H1 (cell line): Measurements from ENCODE around the gene PEX14. TPM values are rescaled to one million over a fixed set of nuclear protein-coding genes. Genes with fewer than 3 reads are reported as not detected.

Experiments
- CTCF ChIA-PET: fragments of 300-600 bp; sonication (Branson Sonifier 250); formaldehyde crosslinking; loops from one replicate; lab custom pipeline; 2021; ENCODE audit not compliant: partially characterized antibody; lab: Charles Lee
- POLR2A ChIA-PET: fragments of 300-600 bp; sonication (Branson Sonifier 250); formaldehyde crosslinking; loops from one replicate; lab custom pipeline; 2021; ENCODE audit warnings: inconsistent platforms; ENCODE audit not compliant: partially characterized antibody; lab: Charles Lee
- DNase-seq, 2 experiments: peaks; one replicate each; pipeline versions ENCODE4 v3.0.0 to v3.0.0-alpha.2; 2010 to 2022; ENCODE audit warnings: low spot score in 2 of 2, low read depth in 1 of 2, mixed read lengths in 1 of 2
- FAIRE-seq: peaks from 2 replicates; lab custom pipeline; 2011; peaks lifted over from hg19 to GRCh38; lab: Jason Lieb, UNC
- H2AFZ ChIP-seq: 2 replicates; pipeline ENCODE4 v1.8.1; 2012; ENCODE audit warnings: low read length, inconsistent platforms
- H2AK5ac ChIP-seq: 2 replicates; pipeline ENCODE4 v1.6.1; 2013; ENCODE audit warnings: low read depth, low read length
- H2BK120ac ChIP-seq: replicated peaks from 2 replicates; pipeline ENCODE3; 2013; ENCODE audit warnings: low read depth, low read length, inconsistent platforms
- H2BK12ac ChIP-seq: 2 replicates; pipeline ENCODE4 v1.6.1; 2013; ENCODE audit warnings: low read depth, low read length
- H2BK15ac ChIP-seq: 2 replicates; pipeline ENCODE4 v1.6.1; 2013; ENCODE audit warnings: low read length
- H2BK20ac ChIP-seq: 2 replicates; pipeline ENCODE4 v1.6.1; 2013; ENCODE audit warnings: low read length
- H2BK5ac ChIP-seq: 2 replicates; pipeline ENCODE4 v1.6.1; 2013; ENCODE audit warnings: low read depth, low read length
- H3K14ac ChIP-seq: 2 replicates; pipeline ENCODE4 v1.6.1; 2013; ENCODE audit warnings: inconsistent platforms; ENCODE audit not compliant: insufficient read length
- H3K18ac ChIP-seq: 2 replicates; pipeline ENCODE4 v1.6.1; 2013; ENCODE audit warnings: low read length; ENCODE audit errors: extremely low read depth
- H3K23ac ChIP-seq: 2 replicates; pipeline ENCODE4 v1.6.1; 2013; ENCODE audit warnings: inconsistent platforms; ENCODE audit not compliant: insufficient read length
- H3K23me2 ChIP-seq: 2 replicates; pipeline ENCODE4 v1.6.1; 2013; ENCODE audit warnings: low read depth, low read length
- H3K27ac ChIP-seq: 2 replicates; pipeline ENCODE4 v1.6.1; 2011; ENCODE audit warnings: low read depth, low read length, inconsistent platforms
- H3K27me3 ChIP-seq, 4 experiments: replicated peaks in 1 of 4; 1 replicate in 1 of 4; 2 replicates in 3 of 4; pipeline versions ENCODE4 v1.6.1 to v1.8.1; 2011 to 2013; ENCODE audit warnings: low read length in 3 of 4, mild to moderate bottlenecking in 3 of 4, inconsistent platforms in 2 of 4, mixed read lengths in 2 of 4, moderate library complexity in 1 of 4; ENCODE audit not compliant: control insufficient read depth in 3 of 4, insufficient read depth in 3 of 4; ENCODE audit errors: extremely low read depth in 1 of 4
- H3K36me3 ChIP-seq, 4 experiments: 2 replicates each; pipeline versions ENCODE4 v1.6.1 to v1.8.1; 2011 to 2013; ENCODE audit warnings: mild to moderate bottlenecking in 4 of 4, low read length in 3 of 4, moderate library complexity in 2 of 4, control low read depth in 1 of 4, inconsistent platforms in 1 of 4; ENCODE audit not compliant: insufficient read depth in 4 of 4, control insufficient read depth in 2 of 4
- H3K4ac ChIP-seq: replicated peaks from 2 replicates; pipeline ENCODE3; 2013; ENCODE audit warnings: low read length, low read depth, mixed read lengths, inconsistent platforms; ENCODE audit not compliant: insufficient read length
- H3K4me1 ChIP-seq, 4 experiments: replicated peaks in 1 of 4; 1 replicate in 1 of 4; 2 replicates in 3 of 4; pipeline versions ENCODE4 v1.6.1 to v1.8.1; 2011 to 2013; ENCODE audit warnings: low read length in 3 of 4, inconsistent platforms in 2 of 4, mixed read lengths in 1 of 4; ENCODE audit not compliant: insufficient read depth in 4 of 4, control insufficient read depth in 3 of 4
- H3K4me2 ChIP-seq, 2 experiments: 2 replicates each; pipeline versions ENCODE4 v1.6.1 to v1.8.1; 2011 to 2013; ENCODE audit warnings: low read depth in 2 of 2, low read length in 2 of 2, control low read depth in 1 of 2, inconsistent platforms in 1 of 2, mild to moderate bottlenecking in 1 of 2; ENCODE audit not compliant: insufficient read depth in 1 of 2
- H3K4me3 ChIP-seq, 4 experiments: fragments of 200-600, 300-600 bp in 1 of 4; sonication (generic), shearing (Covaris generic), sonication (Bioruptor Twin) in 1 of 4; 2 replicates each; pipeline versions ENCODE4 v1.5.1 to v1.8.1; 2011 to 2016; ENCODE audit warnings: low read length in 4 of 4, low read depth in 3 of 4, control low read depth in 2 of 4, inconsistent platforms in 2 of 4, mild to moderate bottlenecking in 2 of 4, mixed read lengths in 1 of 4, moderate library complexity in 1 of 4; ENCODE audit not compliant: insufficient read depth in 2 of 4; ENCODE audit errors: extremely low read depth in 1 of 4
- H3K56ac ChIP-seq: replicated peaks from 2 replicates; pipeline ENCODE3; 2013; ENCODE audit warnings: low read depth, mild to moderate bottlenecking, mixed read lengths, low read length, inconsistent platforms; ENCODE audit not compliant: insufficient read length
- H3K79me1 ChIP-seq: 2 replicates; pipeline ENCODE4 v1.6.1; 2013; ENCODE audit warnings: low read depth, low read length, control low read depth
- H3K79me2 ChIP-seq, 2 experiments: 2 replicates each; pipeline versions ENCODE4 v1.6.1 to v1.8.1; 2012 to 2013; ENCODE audit warnings: low read length in 2 of 2, mild to moderate bottlenecking in 2 of 2, inconsistent platforms in 1 of 2; ENCODE audit not compliant: insufficient read depth in 2 of 2, control insufficient read depth in 1 of 2
- H3K9ac ChIP-seq, 4 experiments: replicated peaks in 1 of 4; 1 replicate in 1 of 4; 2 replicates in 3 of 4; pipeline versions ENCODE4 v1.6.1 to v1.8.1; 2011 to 2013; ENCODE audit warnings: low read depth in 3 of 4, low read length in 3 of 4, control low read depth in 2 of 4, mild to moderate bottlenecking in 2 of 4, moderate library complexity in 2 of 4, inconsistent platforms in 1 of 4; ENCODE audit errors: extremely low read depth in 1 of 4
- H3K9me3 ChIP-seq, 2 experiments: 2 replicates each; pipeline versions ENCODE4 v1.6.1 to v1.8.1; 2012 to 2013; ENCODE audit warnings: mild to moderate bottlenecking in 2 of 2, moderate library complexity in 2 of 2, control low read depth in 1 of 2, inconsistent platforms in 1 of 2, low read depth in 1 of 2, low read length in 1 of 2, mixed read lengths in 1 of 2; ENCODE audit not compliant: insufficient read depth in 2 of 2
- H4K20me1 ChIP-seq, 2 experiments: replicated peaks in 1 of 2; 2 replicates each; pipeline versions ENCODE3 to v1.8.1; 2011 to 2013; ENCODE audit warnings: inconsistent platforms in 2 of 2, low read length in 2 of 2, mild to moderate bottlenecking in 1 of 2; ENCODE audit not compliant: insufficient read depth in 2 of 2, control insufficient read depth in 1 of 2
- H4K5ac ChIP-seq: 2 replicates; pipeline ENCODE4 v1.6.1; 2013; ENCODE audit warnings: low read length, low read depth, mixed read lengths, inconsistent platforms; ENCODE audit not compliant: insufficient read length
- H4K8ac ChIP-seq: 2 replicates; pipeline ENCODE4 v1.8.0; 2013; ENCODE audit warnings: mild to moderate bottlenecking, moderate library complexity, low read length, inconsistent platforms; ENCODE audit not compliant: insufficient read depth; ENCODE audit errors: extremely low read depth
- H4K91ac ChIP-seq: replicated peaks from 2 replicates; pipeline ENCODE3; 2013; ENCODE audit warnings: low read length, mixed read lengths, inconsistent platforms; ENCODE audit not compliant: insufficient read length
- BACH1 ChIP-seq: IDR thresholded peaks from 2 replicates; pipeline ENCODE4 v1.6.1; 2012; ENCODE audit warnings: low read length, improper control_type of control experiment
- CTBP2 ChIP-seq: IDR thresholded peaks from 2 replicates; pipeline ENCODE4 v1.7.0; 2011; ENCODE audit warnings: borderline replicate concordance, mild to moderate bottlenecking, moderate library complexity, mixed read lengths, low read length; ENCODE audit not compliant: insufficient read depth, insufficient read length
- E2F6 ChIP-seq: IDR thresholded peaks from 2 replicates; pipeline ENCODE4 v1.6.1; 2012; ENCODE audit warnings: inconsistent platforms
- JUN ChIP-seq: IDR thresholded peaks from 2 replicates; pipeline ENCODE4 v1.6.1; 2011; ENCODE audit warnings: low read depth, mild to moderate bottlenecking, improper control_type of control experiment, low read length
- KDM4A ChIP-seq: IDR thresholded peaks from one replicate; pipeline ENCODE4 v1.7.1; 2012; ENCODE audit warnings: low read depth, mild to moderate bottlenecking, moderate library complexity, low read length, inconsistent platforms; ENCODE audit not compliant: severe bottlenecking
- PHF8 ChIP-seq: fragments of 200-600 bp; sonication (generic); conservative IDR thresholded peaks from 2 replicates; pipeline ENCODE4 v1.7.1; 2012; ENCODE audit warnings: low read depth, mild to moderate bottlenecking, inconsistent platforms, low read length, moderate library complexity
- SIX5 ChIP-seq: IDR thresholded peaks from 2 replicates; pipeline ENCODE4 v1.6.1; 2011; ENCODE audit warnings: mild to moderate bottlenecking, low read depth, low read length
- TAF7 ChIP-seq: optimal IDR thresholded peaks from 2 replicates; pipeline ENCODE3; 2011; ENCODE audit warnings: low read depth, mild to moderate bottlenecking, inconsistent platforms, low read length, moderate library complexity, borderline replicate concordance
- TBP ChIP-seq: IDR thresholded peaks from 2 replicates; pipeline ENCODE4 v1.6.1; 2011; ENCODE audit warnings: low read depth, low read length, improper control_type of control experiment
- WGBS, 2 experiments: shearing (Covaris generic) in 1 of 2; methylation state at CpG; one replicate each; pipeline versions ENCODE4 v1.1.6 to v1.1.7; 2013 to 2015; ENCODE audit warnings: low lambda C conversion rate in 2 of 2, mixed read lengths in 2 of 2, inconsistent platforms in 1 of 2, low coverage in 1 of 2, missing lambda C conversion rate in 1 of 2; ENCODE audit not compliant: insufficient replicate concordance in 2 of 2, insufficient coverage in 1 of 2, insufficient read length in 1 of 2; ENCODE audit errors: extremely low coverage in 1 of 2, missing lambda C conversion rate in 1 of 2; 5-methylcytosine and 5-hydroxymethylcytosine counted together
- polyA plus RNA-seq, 7 experiments: library from polyadenylated mRNA; depleted of rRNA in 3 of 7; stranded (reverse) in 5 of 7; unstranded in 2 of 7; fragments of >200 nt in 5 of 7; fragments of 200-250 nt in 2 of 7; gene quantifications; 1 replicate in 5 of 7; 2 replicates in 1 of 7; 4 replicates in 1 of 7; pipeline versions ENCODE4 v1.2.1 to v1.2.3, GENCODE V29; 2011 to 2013; ENCODE audit warnings: missing spikeins in 2 of 7, mixed read lengths in 2 of 7
- total RNA-seq: library from RNA; stranded (reverse); fragmentation: NEBNext Ultra II Directional; extraction: Animal tissue kit (Norgen Biotek cat#: 25700); gene quantifications from 2 replicates; pipeline ENCODE4 v1.2.1, GENCODE V29; 2021

The PEX14 gene
- total and polyA plus RNA-seq, 2 of the 8 experiments (the other 6 are each of a cell fraction or from before 2014, with no cell fraction given) = 13.0 to 19.8 TPM

DNA sequence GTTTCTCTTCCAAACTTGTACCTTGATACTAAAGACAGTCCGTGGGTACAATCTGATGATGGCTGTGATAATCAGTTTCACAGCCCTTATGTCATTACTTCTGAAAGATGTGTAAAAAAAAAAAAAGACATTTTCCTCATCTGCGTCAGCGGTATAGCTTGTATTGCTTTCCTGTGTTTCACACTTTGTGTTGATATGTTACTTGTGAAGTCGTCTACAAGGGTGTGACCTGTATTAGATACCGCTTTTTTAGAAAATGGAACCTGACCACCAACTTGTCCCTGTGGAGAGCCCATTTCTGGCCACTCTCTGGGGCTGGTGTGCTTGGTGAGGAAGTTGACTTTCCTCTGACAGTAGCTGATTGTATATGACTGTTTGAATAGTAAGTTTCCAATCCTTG, 50.5 kb downstream of the PEX14 start:
- H3K79me2 ChIP-seq = peaks cover 0 to 26% of the 10 kb centered on the region in 2 experiments; a peak in 2 of 4 replicates
- no peak overlapping the region for H4K8ac ChIP-seq
- H3K4me3 ChIP-seq = no peak overlapping the region
- no peaks in the 10 kb centered on the region for H3K9me3 ChIP-seq
- H3K36me3 ChIP-seq = no peaks in the 10 kb centered on the region
- DNase-seq = no peak
- no peak overlapping the region for H2BK5ac ChIP-seq
- no peak overlapping the region for H2AFZ ChIP-seq
- H4K91ac ChIP-seq = no peak overlapping the region
- no peak overlapping the region for H2BK12ac ChIP-seq
- H2AK5ac ChIP-seq = no peak overlapping the region
- no peak overlapping the region for H3K4me2 ChIP-seq
- H3K56ac ChIP-seq = no peak overlapping the region
- H3K9ac ChIP-seq = no peak overlapping the region
- no peak for FAIRE-seq
- H3K18ac ChIP-seq = no peak overlapping the region
- H3K27ac ChIP-seq = no peak overlapping the region
- 0 out of 2 replicates have a peak overlapping the region, but pooled peaks have one; percentile 66 for H2BK15ac ChIP-seq
- POLR2A ChIA-PET = interaction anchor here (0.6 to 1.0 kb wide), 4 partner anchors 8 to 61 kb away, joined by 3 to 4 read pairs (median 4); no protein-coding TSS in a partner anchor
- H4K20me1 ChIP-seq = no peaks in the 10 kb centered on the region
- no peak overlapping the region for H2BK20ac ChIP-seq
- H3K27me3 ChIP-seq = no peaks in the 10 kb centered on the region
- no peak overlapping the region for H3K4ac ChIP-seq
- H3K79me1 ChIP-seq = no peaks in the 10 kb centered on the region
- H3K14ac ChIP-seq = no peak overlapping the region
- H3K23ac ChIP-seq = no peak overlapping the region
- TF ChIP-seq PHF8 (no peak), TBP (no peak), KDM4A (no peak), SIX5 (no peak), JUN (no peak), TAF7 (no peak), BACH1 (no peak), E2F6 (no peak), CTBP2 (no peak)
- TF ChIP-seq, all 59 proteins: peak for 0
- CTCF ChIA-PET = interaction anchor here (0.6 to 9.4 kb wide), 12 partner anchors 9 to 433 kb away, joined by 3 to 58 read pairs (median 3); partner anchors contain the start of gene CENPS
- peaks cover 7 to 19% (median 14%) of the 10 kb centered on the region in 4 experiments; a peak in 6 of 7 replicates for H3K4me1 ChIP-seq
- 100% methylated on average over 5 of the region's 5 CpGs; no CpG with 5 or more reads in 1 of the 2 experiments for WGBS, 2 experiments
- H4K5ac ChIP-seq = no peak overlapping the region
- no peaks in the 10 kb centered on the region for H3K23me2 ChIP-seq
- no peak overlapping the region for H2BK120ac ChIP-seq
